H54 (cell line): ENCODE results near the gene TBXAS1.

Source experiments
- DNase-seq: peaks from one replicate; pipeline ENCODE4 v3.0.0; 2011; ENCODE audit warnings: low spot score, mixed read lengths; ENCODE audit not compliant: insufficient read length
- FAIRE-seq: peaks from 3 replicates; lab custom pipeline; 2011; peaks lifted over from hg19 to GRCh38; lab: Jason Lieb, UNC
- POLR2A ChIP-seq: IDR thresholded peaks from 2 replicates; pipeline ENCODE4 v1.6.1; 2011; ENCODE audit warnings: low read depth, mild to moderate bottlenecking, low read length

The TBXAS1 gene

GRCh38 chr7:140069298-140069949 lies 240.4 kb downstream of the TBXAS1 start:
- DNase-seq (no peak), FAIRE-seq (no peak)
- no peak for TF ChIP-seq POLR2A
